Cardiac muscle cell (in vitro differentiated cells and primary cell): ENCODE results near the gene BNC2. TPM values are rescaled to one million over a fixed set of nuclear protein-coding genes. Genes with fewer than 3 reads are reported as not detected.

Experiments used
- DNase-seq, 2 donors: peaks; one replicate each; pipeline versions ENCODE4 v3.0.0 to v3.0.0-alpha.2; 2010 to 2017; ENCODE audit warnings: low read depth in 1 of 2, low spot score in 1 of 2
- H3K27ac ChIP-seq: fragments of 200-600 bp; sonication (generic); 2 replicates; pipeline ENCODE4 v1.5.1; 2016
- H3K27me3 ChIP-seq: fragments of 200-600 bp; sonication (generic); 2 replicates; pipeline ENCODE4 v1.6.0; 2016; ENCODE audit warnings: control low read depth
- H3K36me3 ChIP-seq: fragments of 200-600 bp; sonication (generic); 2 replicates; pipeline ENCODE4 v1.5.1; 2016; ENCODE audit warnings: control low read depth
- H3K4me1 ChIP-seq: fragments of 200-600 bp; sonication (generic); 2 replicates; pipeline ENCODE4 v1.8.1; 2017; ENCODE audit warnings: low read depth, mild to moderate bottlenecking, mixed run types
- H3K4me3 ChIP-seq: fragments of 200-600 bp; sonication (generic); 2 replicates; pipeline ENCODE4 v1.5.1; 2016; ENCODE audit warnings: mild to moderate bottlenecking
- H3K9me3 ChIP-seq: fragments of 200-600 bp; sonication (generic); 2 replicates; pipeline ENCODE4 v1.5.1; 2017; ENCODE audit warnings: low read depth, mild to moderate bottlenecking, control low read depth
- CTCF ChIP-seq: IDR thresholded peaks from 2 replicates; pipeline ENCODE4 v1.5.1; 2012; ENCODE audit warnings: low read depth, mild to moderate bottlenecking, low read length
- polyA plus RNA-seq: library from polyadenylated mRNA; unstranded; fragments of >200 nt; fragmentation: Nextera tagmentation; extraction: Ambion mirVana; gene quantifications from 2 replicates; pipeline ENCODE4 v1.2.1, GENCODE V29; 2016
- total RNA-seq: library from RNA; depleted of rRNA; stranded (reverse); fragments of >200 nt; gene quantifications from 2 replicates; pipeline ENCODE4 v1.2.3, GENCODE V29; 2016

BNC2 gene
- total and polyA plus RNA-seq, 2 experiments from 2014 or later, result 0.54 to 0.55 TPM

DNA sequence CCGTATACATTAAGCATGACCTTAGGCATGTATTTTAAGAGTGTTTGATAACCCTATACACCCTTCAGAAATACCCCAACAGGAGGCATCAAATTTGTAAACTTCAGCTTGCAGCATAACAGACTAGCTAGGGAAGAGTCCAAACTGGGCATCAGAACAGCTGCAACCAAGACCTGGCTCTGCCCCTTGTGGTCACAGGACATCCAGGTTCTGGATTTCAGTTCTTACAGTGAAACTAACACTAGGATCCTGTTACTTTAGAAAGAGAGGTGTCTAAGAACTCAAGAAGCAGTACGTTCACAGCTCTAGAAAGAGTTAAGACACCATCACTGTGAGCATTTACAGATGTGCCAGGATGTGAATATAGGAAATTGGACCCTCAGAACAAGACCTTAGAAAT, 229.8 kb downstream of the BNC2 start:
- DNase-seq, result peak in 1 of 2 donors; percentile 37
- H3K9me3 ChIP-seq, result no peaks in the 10 kb centered on the region

GRCh38 chr9:16639644-16640043, 230.8 kb downstream of the BNC2 start:
- Histone ChIP-seq H3K27ac (no peak overlapping the region), H3K9me3 (no peaks in the 10 kb centered on the region), H3K36me3 (no peaks in the 10 kb centered on the region), H3K4me1 (no peaks in the 10 kb centered on the region), H3K27me3 (peaks cover 20% of the 10 kb centered on the region), H3K4me3 (no peak overlapping the region)
- DNase-seq, result no peak
- no peak for TF ChIP-seq CTCF

More for the DNA sequence above, 229.8 kb downstream of the BNC2 start:
- TF ChIP-seq CTCF, result peak; percentile 30
- Histone ChIP-seq H3K27ac (no peak overlapping the region), H3K36me3 (no peaks in the 10 kb centered on the region), H3K4me1 (no peaks in the 10 kb centered on the region), H3K27me3 (peaks cover 20% of the 10 kb centered on the region), H3K4me3 (no peak overlapping the region)

- Histone ChIP-seq H3K9me3 (no peaks in the 10 kb centered on the region), H3K27ac (no peak overlapping the region), H3K4me1 (no peaks in the 10 kb centered on the region), H3K27me3 (peaks cover 20% of the 10 kb centered on the region), H3K36me3 (no peaks in the 10 kb centered on the region), H3K4me3 (no peak overlapping the region)
- DNase-seq, result peak in 1 of 2 donors; percentile 47
- no peak for TF ChIP-seq CTCF
Observed at GRCh38 chr9:16637911-16638310, 232.6 kb downstream of the BNC2 start.

- H3K4me3 ChIP-seq, result no peak overlapping the region
- no peak for DNase-seq
- H3K9me3 ChIP-seq, result no peaks in the 10 kb centered on the region
- H3K27me3 ChIP-seq, result peaks cover 20% of the 10 kb centered on the region
- H3K27ac ChIP-seq, result no peak overlapping the region
- no peaks in the 10 kb centered on the region for H3K4me1 ChIP-seq
- TF ChIP-seq CTCF, result no peak
- no peaks in the 10 kb centered on the region for H3K36me3 ChIP-seq
Observed at GRCh38 chr9:16637218-16637617, 233.3 kb downstream of the BNC2 start.

DNA sequence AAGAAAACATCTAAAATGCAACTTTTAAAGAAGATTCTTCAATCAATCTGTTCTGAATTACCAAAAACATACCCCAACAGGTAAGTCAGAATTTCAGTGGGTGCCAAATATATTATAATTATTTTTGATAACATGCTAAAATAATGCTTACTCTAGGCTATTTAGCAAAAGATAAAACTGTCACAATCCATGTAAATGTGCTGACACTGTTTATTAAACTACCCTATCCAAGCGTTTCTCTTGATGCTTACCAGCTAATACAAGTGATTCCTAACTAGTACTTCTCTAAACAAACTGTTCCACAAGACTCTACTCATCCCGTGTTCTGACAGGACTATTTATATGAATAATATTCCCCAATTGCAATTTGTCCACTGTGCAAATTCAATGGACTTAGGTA, 236.7 kb downstream of the BNC2 start:
- peaks cover 6% of the 10 kb centered on the region for H3K27me3 ChIP-seq
- no peaks in the 10 kb centered on the region for H3K4me1 ChIP-seq
- no peak overlapping the region for H3K4me3 ChIP-seq
- TF ChIP-seq CTCF, result no peak
- DNase-seq, result no peak
- no peak overlapping the region for H3K27ac ChIP-seq
- no peaks in the 10 kb centered on the region for H3K36me3 ChIP-seq
- no peaks in the 10 kb centered on the region for H3K9me3 ChIP-seq

GRCh38 chr9:16628413-16628812, 242.1 kb downstream of the BNC2 start:
- peak in 1 of 2 donors; percentile 63 for DNase-seq
- Histone ChIP-seq H3K27ac (no peak overlapping the region), H3K36me3 (no peaks in the 10 kb centered on the region), H3K27me3 (peaks cover 22% of the 10 kb centered on the region), H3K4me1 (no peaks in the 10 kb centered on the region), H3K4me3 (no peak overlapping the region), H3K9me3 (no peaks in the 10 kb centered on the region)
- TF ChIP-seq CTCF, result no peak
